SIG-M5 treated with dmso at 0.1 percent for 504 hours (cell line): ENCODE data around the gene RAB40AL.
"Not testable (repeated sequence)": the region's sequence is repeated elsewhere in the genome, so short reads cannot be mapped to it uniquely, and the experiment has no call there.

Experiments used
- DNase-seq: peaks from one replicate; lab custom pipeline; 2025; ENCODE audit not compliant: unreplicated experiment; lab: John Stamatoyannopoulos, UW

Gene RAB40AL, protein sequence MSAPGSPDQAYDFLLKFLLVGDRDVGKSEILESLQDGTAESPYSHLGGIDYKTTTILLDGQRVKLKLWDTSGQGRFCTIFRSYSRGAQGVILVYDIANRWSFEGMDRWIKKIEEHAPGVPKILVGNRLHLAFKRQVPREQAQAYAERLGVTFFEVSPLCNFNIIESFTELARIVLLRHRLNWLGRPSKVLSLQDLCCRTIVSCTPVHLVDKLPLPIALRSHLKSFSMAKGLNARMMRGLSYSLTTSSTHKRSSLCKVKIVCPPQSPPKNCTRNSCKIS

GRCh38 chrX:102936972-102937371 is at the start of gene RAB40AL:
RAB40AL (plus strand) TSS chrX:102937272; CDS start chrX:102937319, 47 bp downstream.
- DNase-seq = not testable (repeated sequence)

DNA sequence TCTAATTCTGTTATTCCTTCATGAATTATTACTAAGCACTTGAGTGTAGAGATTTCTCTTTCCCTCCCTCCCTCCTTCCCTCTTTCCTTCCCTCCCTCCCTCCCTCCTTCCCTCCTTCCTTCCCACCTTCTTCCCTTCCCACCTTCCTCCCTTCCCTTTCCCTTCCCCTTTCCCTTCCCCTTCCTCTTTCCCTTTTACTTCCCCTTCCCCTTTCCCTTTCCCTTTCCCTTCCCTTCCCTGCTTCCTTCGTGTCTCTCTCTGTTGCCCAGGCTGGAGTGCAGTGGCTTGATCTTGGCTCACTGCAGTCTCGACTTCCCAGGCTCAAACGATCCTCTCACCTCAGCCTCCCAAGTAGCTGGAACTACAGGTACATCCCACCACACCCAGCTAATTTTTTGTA is 49.4 kb upstream of the RAB40AL start:
- no peak for DNase-seq

DNA sequence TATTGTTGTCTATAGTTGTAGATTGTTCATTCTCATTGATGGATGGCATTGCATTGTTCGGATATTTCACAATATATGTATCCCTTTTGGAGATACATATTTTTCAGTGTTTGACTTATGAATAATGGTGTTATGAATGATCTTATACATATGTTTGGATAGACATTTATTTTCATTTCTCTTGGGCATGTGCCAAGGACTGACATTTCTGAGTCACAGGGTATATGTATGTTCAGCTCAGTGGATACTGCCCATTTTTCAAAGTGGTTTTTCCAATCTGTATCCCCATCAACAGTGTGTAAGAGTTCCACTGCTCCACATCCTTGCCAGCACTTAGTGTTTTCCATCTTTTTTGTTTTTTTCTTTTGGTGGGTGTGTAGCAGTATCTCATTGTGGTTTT is 45.0 kb upstream of the RAB40AL start:
- no peak for DNase-seq

DNA sequence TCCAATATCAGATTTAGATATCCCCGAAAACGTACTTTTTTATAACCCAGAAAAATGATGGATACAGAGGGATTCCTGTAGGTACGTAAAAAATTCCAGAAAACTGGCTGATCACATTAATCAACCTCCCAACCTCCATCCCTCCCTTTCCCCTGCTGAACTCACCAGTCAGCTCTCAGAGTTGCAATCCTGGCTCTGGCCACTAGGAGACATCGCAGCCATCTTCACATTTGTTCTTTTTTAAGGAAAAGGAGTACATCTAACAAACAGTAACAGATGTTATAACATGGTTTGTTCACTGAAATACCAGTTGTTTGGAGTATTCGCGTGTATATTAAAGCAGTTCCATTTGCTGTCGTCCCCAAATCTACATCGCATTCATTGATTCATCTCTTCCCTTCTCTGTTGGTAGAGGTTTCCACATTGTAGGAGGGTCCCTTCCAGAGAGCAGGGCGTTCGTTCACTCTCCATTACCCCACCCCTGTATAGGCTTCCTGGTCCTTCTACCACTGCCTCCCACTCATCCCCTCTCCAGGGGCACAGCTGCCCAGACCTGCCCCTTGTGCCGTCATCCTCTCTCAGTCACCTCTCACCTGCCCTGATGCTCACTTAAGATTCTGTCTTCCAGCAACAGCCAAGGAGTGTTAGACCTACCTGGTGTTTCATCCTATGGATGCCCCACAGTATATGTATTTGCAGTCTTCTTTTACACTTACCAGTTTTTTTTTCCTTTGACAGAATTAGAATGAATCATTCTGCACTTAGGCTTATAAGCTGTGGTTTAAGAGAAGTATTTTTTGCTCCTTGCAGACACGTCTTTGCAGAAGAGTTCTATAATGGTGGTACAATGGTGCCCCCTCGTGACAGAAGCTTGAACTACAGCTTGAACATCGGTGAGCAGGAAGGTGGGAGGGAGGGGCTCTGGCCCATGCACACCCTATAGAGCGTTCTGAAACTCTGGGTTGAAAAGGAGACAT is 36.8 kb upstream of the RAB40AL start:
- DNase-seq = peak; percentile 38

DNA sequence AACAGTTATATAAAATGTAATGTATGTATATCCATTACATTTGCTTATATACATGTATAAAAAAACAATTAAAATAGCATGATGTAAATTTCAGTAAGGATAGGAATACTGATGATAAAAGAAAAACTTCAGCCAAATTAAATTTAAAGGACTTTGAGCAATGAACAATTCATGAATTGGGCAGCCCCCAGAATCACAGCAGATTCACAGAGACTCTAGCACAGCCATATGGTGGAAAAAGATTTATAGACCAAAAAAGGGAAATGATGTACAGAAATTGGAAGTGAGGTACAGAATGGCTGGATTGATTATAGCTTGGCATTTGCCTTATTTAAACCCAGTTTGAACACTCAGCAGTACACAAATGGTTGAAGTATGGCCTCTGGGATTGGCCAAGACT is 34.7 kb upstream of the RAB40AL start:
- DNase-seq = no peak

DNA sequence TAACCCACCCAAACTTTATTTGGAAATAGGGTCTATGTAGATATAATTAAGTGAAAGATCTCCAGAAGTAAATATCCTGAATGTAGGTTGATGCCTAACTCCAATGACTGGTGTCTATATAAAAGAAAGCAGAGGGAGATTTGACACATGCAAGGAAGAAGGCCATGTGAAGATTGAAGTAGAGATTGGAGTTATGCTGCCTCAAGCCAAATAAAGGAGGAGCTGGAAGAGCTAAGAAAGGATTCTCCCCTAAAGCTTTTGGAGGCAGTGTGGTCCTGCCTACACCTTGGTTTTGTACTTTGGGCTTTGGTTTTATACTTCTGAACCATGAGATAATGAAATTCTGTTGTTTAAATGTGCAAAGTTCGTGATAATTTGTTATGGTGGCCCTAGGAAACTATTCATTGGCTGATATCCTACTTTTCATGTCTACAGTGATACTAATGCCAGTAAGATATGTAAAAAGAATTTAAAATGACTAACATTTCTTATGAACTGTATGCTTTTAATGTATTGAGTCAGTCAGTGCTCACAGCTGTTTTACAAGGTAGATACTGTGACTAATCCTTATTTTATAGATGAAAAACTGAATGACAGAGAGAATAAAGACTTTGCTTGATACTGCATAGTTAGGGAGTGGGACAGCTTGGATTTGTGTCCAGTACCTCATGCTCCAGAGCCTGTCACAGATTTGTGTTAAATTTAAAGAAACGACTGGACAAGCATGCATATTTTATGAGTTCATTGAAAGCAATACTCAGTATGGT is 5.9 kb upstream of the RAB40AL start:
- DNase-seq = no peak

GRCh38 chrX:102934624-102935023 is 2.4 kb upstream of the RAB40AL start:
- peak; percentile 3 for DNase-seq

- peak; percentile 50 for DNase-seq
Observed at GRCh38 chrX:102950908-102951866, 14.1 kb downstream of the RAB40AL start.

- no peak for DNase-seq
Observed at GRCh38 chrX:102957751-102958150, 20.7 kb downstream of the RAB40AL start.

DNA sequence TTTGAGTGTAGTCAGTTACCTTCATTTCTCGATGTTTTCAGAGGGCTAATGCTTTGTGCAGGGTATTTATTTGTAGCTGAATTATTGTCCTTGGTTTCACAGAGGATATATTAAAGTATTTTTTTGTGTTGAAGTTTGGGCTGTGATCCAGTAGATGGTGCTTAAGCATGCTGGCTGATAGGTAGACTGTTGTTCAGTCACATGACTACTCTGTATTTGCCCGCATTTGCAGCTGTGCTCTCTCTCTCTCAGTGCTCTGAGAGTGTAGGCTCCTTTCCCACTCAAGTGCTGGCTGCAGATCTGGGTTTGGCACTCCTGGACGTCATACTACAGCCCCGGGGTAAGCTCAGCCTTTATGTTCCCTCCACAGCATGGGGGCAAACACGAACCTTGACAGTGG is 21.7 kb downstream of the RAB40AL start:
- peak; percentile 3 for DNase-seq

- no peak for DNase-seq
Observed at GRCh38 chrX:102959471-102959870, 22.4 kb downstream of the RAB40AL start.

DNA sequence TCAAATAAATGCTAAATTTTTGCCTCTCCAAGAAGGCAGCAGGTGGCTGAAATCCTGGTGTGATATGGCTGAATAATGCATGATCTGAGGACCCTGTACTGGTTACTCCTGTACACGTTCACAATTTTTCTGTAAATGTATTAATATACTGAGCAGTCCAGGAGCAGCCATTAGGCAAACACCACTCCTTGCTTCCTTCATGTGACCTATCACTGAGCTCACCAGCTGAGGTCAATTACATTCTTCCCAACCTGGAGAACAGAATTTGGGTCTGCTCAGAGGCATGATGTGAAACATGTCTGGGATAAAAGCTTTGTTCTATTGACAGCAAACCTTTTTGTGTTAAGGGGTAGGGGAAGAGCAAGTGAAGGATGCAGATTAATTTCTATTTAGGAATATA is 26.9 kb downstream of the RAB40AL start:
- no peak for DNase-seq

- no peak for DNase-seq
Observed at GRCh38 chrX:102964940-102965339, 27.9 kb downstream of the RAB40AL start.

DNA sequence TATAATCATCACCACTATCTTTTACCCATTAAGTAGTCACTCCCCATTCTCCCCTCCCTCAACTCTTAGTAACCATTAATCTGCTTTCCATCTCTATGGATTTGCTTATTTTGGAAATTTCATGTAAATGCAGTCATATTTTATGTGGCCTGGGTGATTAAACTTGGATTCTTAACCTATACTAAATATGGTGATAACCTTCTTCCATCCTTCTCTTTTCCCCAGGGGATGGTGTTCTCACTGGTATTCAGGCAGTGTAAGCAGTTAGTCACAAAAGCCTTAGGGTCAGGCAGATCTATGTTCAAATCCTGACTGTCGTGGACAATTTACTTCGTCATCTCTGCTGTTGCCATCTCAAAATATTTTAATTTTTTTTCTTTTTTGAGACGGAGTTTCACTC is 29.6 kb downstream of the RAB40AL start:
- no peak for DNase-seq

GRCh38 chrX:102968216-102968615 is 31.1 kb downstream of the RAB40AL start:
- DNase-seq = no peak

GRCh38 chrX:102971536-102971935 is 34.5 kb downstream of the RAB40AL start:
- DNase-seq = not testable (repeated sequence)

DNA sequence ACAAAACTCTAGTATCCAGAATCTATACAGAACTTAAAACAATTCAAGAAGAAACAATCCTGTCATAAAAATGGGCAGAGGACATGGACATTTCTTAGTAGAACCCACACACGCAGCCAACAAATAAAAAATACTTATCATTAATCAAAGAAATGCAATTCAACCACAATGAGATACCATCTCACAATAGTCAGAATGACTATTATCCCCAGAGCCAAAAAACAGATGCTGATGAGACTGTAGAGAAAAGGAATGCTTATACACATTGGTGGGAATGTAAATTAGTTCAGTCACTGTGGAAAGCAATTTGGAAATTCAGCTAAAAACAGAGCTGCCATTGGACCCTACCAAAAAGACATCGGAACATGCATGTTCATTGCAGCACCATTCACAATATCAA is 37.9 kb downstream of the RAB40AL start:
- no peak for DNase-seq

DNA sequence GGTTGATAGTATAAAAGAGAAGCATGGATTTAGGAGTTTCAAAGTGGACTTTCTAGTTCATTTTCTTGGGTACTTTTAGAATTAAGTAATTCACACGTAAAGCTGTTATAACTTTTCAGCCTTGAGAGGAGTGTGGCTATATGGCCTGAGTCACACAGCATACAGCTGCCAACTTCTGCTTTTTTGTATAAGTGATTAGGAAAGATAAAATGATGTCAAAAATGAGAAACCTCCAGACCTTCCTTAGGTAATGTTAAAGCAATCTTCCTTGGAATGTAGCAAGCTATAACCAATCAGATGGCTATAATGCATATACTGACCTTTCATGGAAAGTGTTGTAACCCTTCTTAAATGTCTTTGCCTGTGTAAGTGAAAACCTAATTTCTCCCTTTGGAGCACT is 39.2 kb downstream of the RAB40AL start:
- peak; percentile 88 for DNase-seq

DNA sequence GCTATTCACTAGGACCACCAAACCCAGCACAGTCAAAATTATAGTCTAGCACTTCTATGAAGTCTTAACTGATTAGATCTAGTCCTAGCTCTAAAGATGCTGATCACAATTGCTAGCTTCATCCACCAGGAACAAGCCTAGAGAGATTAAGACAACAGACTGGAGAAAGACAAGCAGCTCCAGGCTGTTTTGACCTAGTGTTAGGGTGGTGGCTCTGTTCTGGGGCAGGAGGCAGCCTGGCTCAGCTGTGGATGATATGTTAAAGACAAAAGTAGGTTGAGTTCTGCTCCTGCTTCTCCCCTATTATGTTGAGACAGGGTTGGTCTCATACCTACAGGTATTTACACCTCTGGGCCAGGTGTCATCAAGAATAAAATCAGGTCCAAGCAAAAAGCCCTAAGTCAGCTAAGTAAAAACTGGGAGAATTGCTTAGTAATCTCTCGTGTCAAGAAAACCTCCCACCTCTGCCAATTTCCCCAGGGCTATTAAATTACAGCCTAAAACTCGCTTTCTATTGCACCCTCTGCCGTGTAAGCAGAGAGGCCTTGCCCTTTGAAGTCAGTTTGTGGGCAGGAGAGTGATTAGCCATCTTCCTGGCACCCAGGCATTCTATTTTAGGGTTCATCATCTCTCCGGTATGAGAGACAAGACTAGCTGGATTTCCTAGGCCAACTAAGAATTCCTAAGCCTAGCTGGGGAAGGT is 39.9 kb downstream of the RAB40AL start:
- peak; percentile 55 for DNase-seq

- no peak for DNase-seq
Observed at GRCh38 chrX:102978594-102978993, 41.5 kb downstream of the RAB40AL start.
